Panc1 (cell line): ENCODE measurements around the gene IGFN1. TPM values are rescaled to one million over a fixed set of nuclear protein-coding genes. Genes with fewer than 3 reads are reported as not detected.
"Not testable (repeated sequence)": the region's sequence is repeated elsewhere in the genome, so short reads cannot be mapped to it uniquely, and the experiment has no call there.

Source experiments
- ATAC-seq: fragments of 200-7000 bp; cut with Tn5 transposase; 2 replicates; pipeline ENCODE4 v1.9.1; 2020; ENCODE audit warnings: mild to moderate bottlenecking, moderate library complexity
- BruUV-seq: library from RNA; stranded (reverse); fragments of 400-500 nt; replicated peaks from 2 replicates; lab custom pipeline; 2021; lab: Mats Ljungman, UMichigan
- CTCF ChIA-PET: fragments of 300-600 bp; sonication (Branson Sonifier 250); formaldehyde crosslinking; loops from one replicate; lab custom pipeline; 2022; ENCODE audit warnings: antibody characterized with exemption; lab: Charles Lee
- POLR2A ChIA-PET: fragments of 300-600 bp; sonication (Branson Sonifier 250); formaldehyde crosslinking; loops from one replicate; lab custom pipeline; 2022; ENCODE audit warnings: antibody characterized with exemption; lab: Charles Lee
- DNase-seq: peaks from one replicate; pipeline ENCODE4 v3.0.0-alpha.2; 2010; ENCODE audit warnings: low read depth, low spot score
- H3K27ac ChIP-seq: 2 replicates; pipeline ENCODE4 v1.5.1; 2011; ENCODE audit warnings: mild to moderate bottlenecking, low read length, inconsistent platforms
- H3K27me3 ChIP-seq: fragments of 200-500 bp; sonication (Bioruptor generic); 2 replicates; pipeline ENCODE4 v1.6.0; 2014; ENCODE audit warnings: low read length, inconsistent platforms; ENCODE audit not compliant: control insufficient read depth, insufficient read depth
- H3K36me3 ChIP-seq: fragments of 200-500 bp; sonication (Bioruptor generic); 2 replicates; pipeline ENCODE4 v1.5.1; 2014; ENCODE audit warnings: inconsistent platforms, mild to moderate bottlenecking, low read length, moderate library complexity; ENCODE audit not compliant: control insufficient read depth, insufficient read depth
- H3K4me1 ChIP-seq: 2 replicates; pipeline ENCODE4 v1.5.1; 2011; ENCODE audit warnings: inconsistent platforms, mild to moderate bottlenecking, low read length, moderate library complexity; ENCODE audit not compliant: control insufficient read depth, insufficient read depth
- H3K4me3 ChIP-seq, 2 experiments: 2 replicates each; pipeline ENCODE4 v1.5.1; 2011 to 2012; ENCODE audit warnings: low read depth in 2 of 2, low read length in 2 of 2, mild to moderate bottlenecking in 2 of 2, inconsistent platforms in 1 of 2, moderate library complexity in 1 of 2
- H3K9me3 ChIP-seq: fragments of 200-500 bp; sonication (Bioruptor generic); 2 replicates; pipeline ENCODE4 v1.5.1; 2014; ENCODE audit warnings: low read depth, mild to moderate bottlenecking, inconsistent platforms, low read length, moderate library complexity; ENCODE audit not compliant: control insufficient read depth, insufficient read depth
- CTCF ChIP-seq: fragments of 450-650 bp; IDR thresholded peaks from 2 replicates; pipeline ENCODE4 v1.5.1; 2017; ENCODE audit warnings: mild to moderate bottlenecking
- POLR2AphosphoS5 ChIP-seq: IDR thresholded peaks from 2 replicates; pipeline ENCODE4 v1.6.1; 2012; ENCODE audit warnings: mild to moderate bottlenecking, low read depth, low read length, moderate library complexity
- SIN3A ChIP-seq: IDR thresholded peaks from 2 replicates; pipeline ENCODE4 v1.6.1; 2012; ENCODE audit warnings: low read depth, mild to moderate bottlenecking, low read length, moderate library complexity, borderline replicate concordance; ENCODE audit not compliant: insufficient read depth
- TCF7L2 ChIP-seq: IDR thresholded peaks from 2 replicates; pipeline ENCODE4 v1.6.1; 2011; ENCODE audit warnings: mild to moderate bottlenecking, low read depth, low read length, inconsistent platforms
- in situ Hi-C: cut with HindIII; loops from 2 replicates; pipeline ENCODE4 v1.10.0; 2016; ENCODE audit warnings: low sequenced_read_pairs, low pct_unique_long_range_greater_than_20kb
- intact Hi-C: fragments of 100-400 bp; cut with micrococcal nuclease; formaldehyde crosslinking; loops from one replicate; pipeline ENCODE4 v1.10.0; 2022; ENCODE audit not compliant: unreplicated experiment
- total RNA-seq: library from RNA; stranded (reverse); gene quantifications from one replicate; pipeline ENCODE4 v1.2.1, GENCODE V29; 2021; ENCODE audit not compliant: unreplicated experiment
- TF ChIP-seq, protein P1 (sequence below), 2 experiments: IDR thresholded peaks; 2 replicates each; pipeline ENCODE4 v1.6.1; 2011 to 2012; ENCODE audit warnings: low read depth in 2 of 2, control low read depth in 1 of 2, low read length in 1 of 2, mild to moderate bottlenecking in 1 of 2, moderate library complexity in 1 of 2; ENCODE audit not compliant: insufficient read depth in 1 of 2

IGFN1 gene
- total RNA-seq, 1 experiment from 2014 or later: not detected

DNA sequence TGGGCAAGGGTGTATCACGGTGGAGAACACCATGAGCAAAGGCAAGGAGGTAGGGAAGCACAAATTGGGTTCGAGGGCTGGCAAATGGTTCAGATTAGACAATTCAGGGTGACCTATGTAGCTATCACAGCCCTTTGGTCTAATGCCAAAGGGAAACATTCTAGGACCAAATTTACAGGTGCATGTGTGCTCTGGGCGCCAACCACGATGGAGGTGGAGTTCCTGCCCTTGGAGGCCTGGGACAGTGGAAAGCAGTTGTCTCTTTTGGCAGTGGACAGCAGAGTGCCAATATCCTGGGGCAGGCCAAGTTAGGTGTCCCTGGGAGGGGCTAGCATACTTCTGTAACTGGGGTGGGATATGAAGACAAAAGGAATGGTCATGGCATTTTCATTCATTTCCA, 40.1 kb downstream of the IGFN1 start:
- no peak overlapping the region for H3K27ac ChIP-seq
- no peaks in the 10 kb centered on the region for H3K36me3 ChIP-seq
- POLR2A ChIA-PET: no interaction called here
- H3K4me3 ChIP-seq: no peak overlapping the region
- DNase-seq (no peak), ATAC-seq (no peak)
- no TSS peak for BruUV-seq
- CTCF ChIA-PET: no interaction called here
- intact Hi-C loops (no loop called here), in situ Hi-C loops (no loop called here)
- H3K4me1 ChIP-seq: no peaks in the 10 kb centered on the region
- no peak for TF ChIP-seq CTCF
- TF ChIP-seq POLR2AphosphoS5: no peak
- TF ChIP-seq SIN3A: no peak
- H3K27me3 ChIP-seq: no peaks in the 10 kb centered on the region
- H3K9me3 ChIP-seq: no peaks in the 10 kb centered on the region

DNA sequence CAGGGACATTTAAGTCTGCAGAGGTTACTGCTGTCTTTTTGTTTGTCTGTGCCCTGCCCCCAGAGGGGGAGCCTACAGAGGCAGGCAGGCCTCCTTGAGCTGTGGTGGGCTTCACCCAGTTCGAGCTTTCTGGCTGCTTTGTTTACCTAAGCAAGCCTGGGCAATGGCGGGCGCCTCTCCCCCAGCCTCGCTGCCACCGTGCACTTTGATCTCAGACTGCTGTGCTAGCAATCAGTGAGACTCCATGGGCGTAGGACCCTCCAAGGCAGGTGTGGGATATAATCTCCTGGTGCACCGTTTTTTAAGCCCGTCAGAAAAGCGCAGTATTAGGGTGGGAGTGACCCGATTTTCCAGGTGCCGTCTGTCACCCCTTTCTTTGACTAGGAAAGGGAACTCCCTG, 49.0 kb downstream of the IGFN1 start:
- DNase-seq, H3K36me3 ChIP-seq, intact Hi-C loops, H3K9me3 ChIP-seq, POLR2A ChIA-PET, H3K27ac ChIP-seq, BruUV-seq, H3K4me3 ChIP-seq, CTCF ChIA-PET, in situ Hi-C loops, ATAC-seq, H3K4me1 ChIP-seq: not testable (repeated sequence)
- H3K27me3 ChIP-seq: peaks cover 40% of the 10 kb centered on the region

GRCh38 chr1:201240171-201240570, 49.5 kb downstream of the IGFN1 start:
- in situ Hi-C loops: no loop called here
- no peak for DNase-seq
- ChIA-PET CTCF (no interaction called here), POLR2A (no interaction called here)
- Histone ChIP-seq H3K4me1 (no peaks in the 10 kb centered on the region), H3K9me3 (no peaks in the 10 kb centered on the region), H3K27me3 (peaks cover 43% of the 10 kb centered on the region), H3K36me3 (no peaks in the 10 kb centered on the region), H3K4me3 (no peak overlapping the region), H3K27ac (no peak overlapping the region)
- no peak for ATAC-seq
- intact Hi-C loops: no loop called here
- BruUV-seq: no TSS peak
- no peak for TF ChIP-seq SIN3A

GRCh38 chr1:201241736-201242135, 51.1 kb downstream of the IGFN1 start:
- in situ Hi-C loops (no loop called here), intact Hi-C loops (no loop called here)
- Histone ChIP-seq H3K4me3 (no peak overlapping the region), H3K4me1 (no peaks in the 10 kb centered on the region), H3K27me3 (peaks cover 51% of the 10 kb centered on the region), H3K36me3 (no peaks in the 10 kb centered on the region), H3K9me3 (no peaks in the 10 kb centered on the region), H3K27ac (no peak overlapping the region)
- BruUV-seq: no TSS peak
- POLR2A ChIA-PET: no interaction called here
- DNase-seq: no peak
- ATAC-seq: no peak
- TF ChIP-seq CTCF (no peak), SIN3A (no peak), TCF7L2 (no peak), POLR2AphosphoS5 (no peak)
- TF ChIP-seq, protein P1, sequence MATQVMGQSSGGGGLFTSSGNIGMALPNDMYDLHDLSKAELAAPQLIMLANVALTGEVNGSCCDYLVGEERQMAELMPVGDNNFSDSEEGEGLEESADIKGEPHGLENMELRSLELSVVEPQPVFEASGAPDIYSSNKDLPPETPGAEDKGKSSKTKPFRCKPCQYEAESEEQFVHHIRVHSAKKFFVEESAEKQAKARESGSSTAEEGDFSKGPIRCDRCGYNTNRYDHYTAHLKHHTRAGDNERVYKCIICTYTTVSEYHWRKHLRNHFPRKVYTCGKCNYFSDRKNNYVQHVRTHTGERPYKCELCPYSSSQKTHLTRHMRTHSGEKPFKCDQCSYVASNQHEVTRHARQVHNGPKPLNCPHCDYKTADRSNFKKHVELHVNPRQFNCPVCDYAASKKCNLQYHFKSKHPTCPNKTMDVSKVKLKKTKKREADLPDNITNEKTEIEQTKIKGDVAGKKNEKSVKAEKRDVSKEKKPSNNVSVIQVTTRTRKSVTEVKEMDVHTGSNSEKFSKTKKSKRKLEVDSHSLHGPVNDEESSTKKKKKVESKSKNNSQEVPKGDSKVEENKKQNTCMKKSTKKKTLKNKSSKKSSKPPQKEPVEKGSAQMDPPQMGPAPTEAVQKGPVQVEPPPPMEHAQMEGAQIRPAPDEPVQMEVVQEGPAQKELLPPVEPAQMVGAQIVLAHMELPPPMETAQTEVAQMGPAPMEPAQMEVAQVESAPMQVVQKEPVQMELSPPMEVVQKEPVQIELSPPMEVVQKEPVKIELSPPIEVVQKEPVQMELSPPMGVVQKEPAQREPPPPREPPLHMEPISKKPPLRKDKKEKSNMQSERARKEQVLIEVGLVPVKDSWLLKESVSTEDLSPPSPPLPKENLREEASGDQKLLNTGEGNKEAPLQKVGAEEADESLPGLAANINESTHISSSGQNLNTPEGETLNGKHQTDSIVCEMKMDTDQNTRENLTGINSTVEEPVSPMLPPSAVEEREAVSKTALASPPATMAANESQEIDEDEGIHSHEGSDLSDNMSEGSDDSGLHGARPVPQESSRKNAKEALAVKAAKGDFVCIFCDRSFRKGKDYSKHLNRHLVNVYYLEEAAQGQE (IDR thresholded peaks at IDR 0.05; ENCODE audit: insufficient read depth in 1 of 2, low read depth in 2 of 2, low read length in 1 of 2): no peak
- CTCF ChIA-PET: no interaction called here
